ENCODE data around the gene SYNE2. TPM values are rescaled to one million over a fixed set of nuclear protein-coding genes. Genes with fewer than 3 reads are reported as not detected.

SYNE2 gene
- total RNA-seq, 2 donors from 2014 or later, result 104 to 390 TPM

- Histone ChIP-seq H3K36me3 (no peaks in the 10 kb centered on the region), H3K27me3 (replicated peaks; ENCODE audit: insufficient read depth) (no peaks in the 10 kb centered on the region), H3K4me1 (replicated peaks) (no peaks in the 10 kb centered on the region), H3K27ac (no peak overlapping the region), H3K4me3 (no peak overlapping the region), H3K9me3 (no peaks in the 10 kb centered on the region)
- no peak for DNase-seq (ENCODE audit: low spot score)
- no peak for TF ChIP-seq POLR2AphosphoS5 (IDR thresholded peaks at IDR 0.05)
- no peak for TF ChIP-seq POLR2A (IDR thresholded peaks at IDR 0.05)
- TF ChIP-seq CTCF (IDR thresholded peaks at IDR 0.05), result no peak
- WGBS, result 92% methylated on average over 4 of the region's 4 CpGs
- intact Hi-C loops (cut with DNase I), result no loop called here
Observed at GRCh38 chr14:64233531-64234190, 380.9 kb downstream of the SYNE2 start.

GRCh38 chr14:64234877-64235651, 382.3 kb downstream of the SYNE2 start:
- Histone ChIP-seq H3K4me1 (replicated peaks) (no peaks in the 10 kb centered on the region), H3K9me3 (no peaks in the 10 kb centered on the region), H3K27me3 (replicated peaks; ENCODE audit: insufficient read depth) (no peaks in the 10 kb centered on the region), H3K27ac (no peak overlapping the region), H3K36me3 (no peaks in the 10 kb centered on the region), H3K4me3 (no peak overlapping the region)
- intact Hi-C loops (cut with DNase I), result no loop called here
- no peak for DNase-seq (ENCODE audit: low spot score)
- WGBS, result 57% methylated on average over 24 of the region's 24 CpGs
- no peak for TF ChIP-seq POLR2AphosphoS5 (IDR thresholded peaks at IDR 0.05)

- Histone ChIP-seq H3K9me3 (no peaks in the 10 kb centered on the region), H3K27ac (no peak overlapping the region), H3K27me3 (replicated peaks; ENCODE audit: insufficient read depth) (no peaks in the 10 kb centered on the region), H3K36me3 (no peaks in the 10 kb centered on the region), H3K4me3 (no peak overlapping the region), H3K4me1 (replicated peaks) (no peaks in the 10 kb centered on the region)
- WGBS, result 80% methylated on average over 13 of the region's 13 CpGs
- no peak for TF ChIP-seq CTCF (IDR thresholded peaks at IDR 0.05)
- TF ChIP-seq POLR2AphosphoS5 (IDR thresholded peaks at IDR 0.05), result no peak
- no peak for TF ChIP-seq POLR2A (IDR thresholded peaks at IDR 0.05)
- no peak for DNase-seq (ENCODE audit: low spot score)
- intact Hi-C loops (cut with DNase I), result no loop called here
Observed at GRCh38 chr14:64235652-64236640, 383.1 kb downstream of the SYNE2 start.

GRCh38 chr14:64238049-64238448, 385.2 kb downstream of the SYNE2 start:
- Histone ChIP-seq H3K4me3 (no peak overlapping the region), H3K4me1 (replicated peaks) (no peaks in the 10 kb centered on the region), H3K27ac (no peak overlapping the region), H3K27me3 (replicated peaks; ENCODE audit: insufficient read depth) (no peaks in the 10 kb centered on the region), H3K9me3 (no peaks in the 10 kb centered on the region), H3K36me3 (no peaks in the 10 kb centered on the region)
- DNase-seq (ENCODE audit: low spot score), result no peak
- TF ChIP-seq CTCF (IDR thresholded peaks at IDR 0.05), result no peak
- no peak for TF ChIP-seq POLR2A (IDR thresholded peaks at IDR 0.05)
- no peak for TF ChIP-seq POLR2AphosphoS5 (IDR thresholded peaks at IDR 0.05)
- WGBS, result 83% methylated on average over 6 of the region's 6 CpGs
- intact Hi-C loops (cut with DNase I), result no loop called here

GRCh38 chr14:64238631-64239030, 385.8 kb downstream of the SYNE2 start:
- no peaks in the 10 kb centered on the region for H3K27me3 ChIP-seq (replicated peaks; ENCODE audit: insufficient read depth)
- TF ChIP-seq CTCF (IDR thresholded peaks at IDR 0.05) (no peak), POLR2A (IDR thresholded peaks at IDR 0.05) (no peak), POLR2AphosphoS5 (IDR thresholded peaks at IDR 0.05) (no peak)
- no peaks in the 10 kb centered on the region for H3K4me1 ChIP-seq (replicated peaks)
- H3K27ac ChIP-seq, result no peak overlapping the region
- no peaks in the 10 kb centered on the region for H3K36me3 ChIP-seq
- no peaks in the 10 kb centered on the region for H3K9me3 ChIP-seq
- 23% methylated on average over 2 of the region's 2 CpGs for WGBS
- intact Hi-C loops (cut with DNase I), result no loop called here
- no peak overlapping the region for H3K4me3 ChIP-seq
- no peak for DNase-seq (ENCODE audit: low spot score)

Data from prostate gland (tissue), 2 donors.